Keratinocyte (primary cell): ENCODE measurements around the gene SLC26A2. TPM values are rescaled to one million over a fixed set of nuclear protein-coding genes. Genes with fewer than 3 reads are reported as not detected.

Source experiments
- DNase-seq: peaks from one replicate; pipeline ENCODE4 v3.0.0-alpha.2; 2011; ENCODE audit warnings: low read depth, missing footprints, low spot score
- FAIRE-seq: peaks from 2 replicates; lab custom pipeline; 2011; peaks lifted over from hg19 to GRCh38; lab: Jason Lieb, UNC
- H2AFZ ChIP-seq: 2 replicates; pipeline ENCODE4 v1.6.0; 2012; ENCODE audit warnings: low read length, control low read depth, inconsistent platforms; ENCODE audit not compliant: control insufficient read depth
- H3K27ac ChIP-seq: 2 replicates; pipeline ENCODE4 v1.5.1; 2011; ENCODE audit warnings: low read length; ENCODE audit not compliant: control insufficient read depth, insufficient read depth
- H3K27me3 ChIP-seq: 3 replicates; pipeline ENCODE4 v1.6.0; 2011; ENCODE audit warnings: low read length; ENCODE audit not compliant: control insufficient read depth, insufficient read depth; ENCODE audit errors: extremely low read depth
- H3K36me3 ChIP-seq, 2 experiments: 2 replicates in 1 of 2; 3 replicates in 1 of 2; pipeline ENCODE4 v1.5.1; 2011; ENCODE audit warnings: low read length in 2 of 2, mild to moderate bottlenecking in 1 of 2; ENCODE audit not compliant: control insufficient read depth in 2 of 2, insufficient read depth in 2 of 2; ENCODE audit errors: extremely low read depth in 1 of 2
- H3K4me1 ChIP-seq: 3 replicates; pipeline ENCODE4 v1.5.1; 2011; ENCODE audit warnings: low read length; ENCODE audit not compliant: control insufficient read depth, insufficient read depth; ENCODE audit errors: extremely low read depth
- H3K4me2 ChIP-seq: 3 replicates; pipeline ENCODE4 v1.6.0; 2011; ENCODE audit warnings: low read depth, low read length; ENCODE audit not compliant: control insufficient read depth, insufficient read depth; ENCODE audit errors: extremely low read depth
- H3K4me3 ChIP-seq, 3 experiments: fragments of 200-600 bp in 1 of 3; sonication (generic) in 1 of 3; 2 replicates in 2 of 3; 3 replicates in 1 of 3; pipeline ENCODE4 v1.5.1; 2011 to 2016; ENCODE audit warnings: low read length in 3 of 3, mild to moderate bottlenecking in 3 of 3, control low read depth in 2 of 3, inconsistent platforms in 1 of 3, low read depth in 1 of 3, mixed read lengths in 1 of 3, mixed run types in 1 of 3, moderate library complexity in 1 of 3; ENCODE audit not compliant: control insufficient read depth in 2 of 3, insufficient read depth in 2 of 3; ENCODE audit errors: extremely low read depth in 1 of 3
- H3K79me2 ChIP-seq: 2 replicates; pipeline ENCODE4 v1.6.0; 2012; ENCODE audit warnings: low read length; ENCODE audit not compliant: control insufficient read depth, insufficient read depth
- H3K9ac ChIP-seq: 3 replicates; pipeline ENCODE4 v1.6.0; 2011; ENCODE audit warnings: low read length; ENCODE audit not compliant: control insufficient read depth, insufficient read depth; ENCODE audit errors: extremely low read depth
- H3K9me1 ChIP-seq: 3 replicates; pipeline ENCODE4 v1.6.0; 2011; ENCODE audit warnings: low read length; ENCODE audit not compliant: control insufficient read depth, insufficient read depth; ENCODE audit errors: extremely low read depth
- H3K9me3 ChIP-seq: 2 replicates; pipeline ENCODE4 v1.5.1; 2012; ENCODE audit warnings: low read depth, low read length; ENCODE audit not compliant: control insufficient read depth
- H4K20me1 ChIP-seq: 3 replicates; pipeline ENCODE4 v1.6.0; 2011; ENCODE audit warnings: low read length; ENCODE audit not compliant: control insufficient read depth, insufficient read depth; ENCODE audit errors: extremely low read depth
- CTCF ChIP-seq, 3 experiments: IDR thresholded peaks in 1 of 3; conservative IDR thresholded peaks in 1 of 3; optimal IDR thresholded peaks in 1 of 3; 2 replicates in 2 of 3; 3 replicates in 1 of 3; pipeline versions ENCODE3 to v1.5.1; 2011; ENCODE audit warnings: low read length in 3 of 3, mild to moderate bottlenecking in 3 of 3, moderate library complexity in 2 of 3, control low read depth in 1 of 3, inconsistent platforms in 1 of 3; ENCODE audit not compliant: insufficient read depth in 2 of 3; ENCODE audit errors: extremely low read depth in 1 of 3
- EZH2 ChIP-seq: IDR thresholded peaks from one replicate; pipeline ENCODE4 v1.6.1; 2012; ENCODE audit warnings: inconsistent platforms, mild to moderate bottlenecking, low read length, moderate library complexity
- dilution Hi-C: fragments of 300-500 bp; cut with MboI; formaldehyde crosslinking; loops from one replicate; pipeline ENCODE4 v1.7.0; 2020; ENCODE audit warnings: low sequenced_read_pairs; ENCODE audit not compliant: extremely low pct_ligation_motif_present
- polyA plus RNA-seq, 5 experiments: library from polyadenylated mRNA; depleted of rRNA in 3 of 5; stranded (reverse) in 3 of 5; stranded (forward) in 1 of 5; unstranded in 1 of 5; fragments of >200 nt; gene quantifications; 1 replicate in 1 of 5; 2 replicates in 3 of 5; 3 replicates in 1 of 5; pipeline versions ENCODE4 v1.2.1 to v1.2.3, GENCODE V29; 2011 to 2012; ENCODE audit warnings: missing spikeins in 2 of 5, low read depth in 1 of 5, low replicate concordance in 1 of 5

SLC26A2 gene
- polyA plus RNA-seq, 1 donor (not counting 4 experiments of a cell fraction or from before 2014, with no cell fraction given) = 10.3 TPM

- Histone ChIP-seq H4K20me1 (no peaks in the 10 kb centered on the region), H2AFZ (no peak overlapping the region), H3K79me2 (no peaks in the 10 kb centered on the region), H3K9me1 (no peaks in the 10 kb centered on the region), H3K27me3 (no peaks in the 10 kb centered on the region), H3K9ac (no peak overlapping the region), H3K27ac (peak overlapping the region; percentile 50), H3K4me2 (no peak overlapping the region), H3K9me3 (no peaks in the 10 kb centered on the region), H3K36me3 (no peaks in the 10 kb centered on the region), H3K4me1 (peaks cover 27% of the 10 kb centered on the region), H3K4me3 (no peak overlapping the region)
- dilution Hi-C loops = no loop called here
- no peak for DNase-seq
- TF ChIP-seq CTCF (optimal IDR thresholded peaks at IDR 0.05 in 1 of 3, IDR thresholded peaks at IDR 0.05 in 1 of 3, conservative IDR thresholded peaks at IDR 0.05 in 1 of 3; ENCODE audit: extremely low read depth in 1 of 3, insufficient read depth in 2 of 3, low read length in 3 of 3) = no peak
- no peak for TF ChIP-seq EZH2
- FAIRE-seq = no peak
These were observed 43.4 kb upstream of the SLC26A2 start for GRCh38 chr5:149917073-149917676.

- no peak for FAIRE-seq
- dilution Hi-C loops = no loop called here
- no peak for TF ChIP-seq EZH2
- TF ChIP-seq CTCF (optimal IDR thresholded peaks at IDR 0.05 in 1 of 3, IDR thresholded peaks at IDR 0.05 in 1 of 3, conservative IDR thresholded peaks at IDR 0.05 in 1 of 3; ENCODE audit: extremely low read depth in 1 of 3, insufficient read depth in 2 of 3, low read length in 3 of 3) = no peak
These were observed 39.0 kb upstream of the SLC26A2 start for GRCh38 chr5:149921597-149921996.

More at GRCh38 chr5:149921597-149921996, 39.0 kb upstream of the SLC26A2 start:
- DNase-seq = no peak
- Histone ChIP-seq H3K4me2 (no peak overlapping the region), H3K79me2 (no peaks in the 10 kb centered on the region), H3K27ac (no peak overlapping the region), H4K20me1 (no peaks in the 10 kb centered on the region), H3K9me3 (no peaks in the 10 kb centered on the region), H3K9ac (no peak overlapping the region), H3K9me1 (no peaks in the 10 kb centered on the region), H3K4me3 (no peak overlapping the region), H3K36me3 (no peaks in the 10 kb centered on the region), H3K27me3 (no peaks in the 10 kb centered on the region), H3K4me1 (peaks cover 9% of the 10 kb centered on the region), H2AFZ (no peak overlapping the region)
